H9 (cell line): ENCODE data around the gene A1BG. TPM values are rescaled to one million over a fixed set of nuclear protein-coding genes. Genes with fewer than 3 reads are reported as not detected.

Experiments used
- DNase-seq: peaks from one replicate; pipeline ENCODE4 v3.0.0-alpha.2; 2017
- H2AFZ ChIP-seq: one replicate; pipeline ENCODE4 v1.6.1; 2013; ENCODE audit warnings: mild to moderate bottlenecking, low read length, control low read depth, moderate library complexity
- H2AK5ac ChIP-seq: 2 replicates; pipeline ENCODE4 v1.6.1; 2013; ENCODE audit warnings: low read length, control low read depth, mixed read lengths; ENCODE audit not compliant: insufficient read length
- H2BK120ac ChIP-seq: one replicate; pipeline ENCODE4 v1.6.1; 2013; ENCODE audit warnings: low read depth, mild to moderate bottlenecking, low read length, control low read depth, inconsistent platforms; ENCODE audit not compliant: poor library complexity, severe bottlenecking
- H2BK12ac ChIP-seq: 2 replicates; pipeline ENCODE4 v1.6.1; 2013; ENCODE audit warnings: low read length, control low read depth, mixed read lengths, low read depth; ENCODE audit not compliant: insufficient read length
- H2BK15ac ChIP-seq: 2 replicates; pipeline ENCODE4 v1.6.1; 2013; ENCODE audit warnings: low read depth, low read length, control low read depth
- H2BK20ac ChIP-seq: one replicate; pipeline ENCODE4 v1.6.1; 2013; ENCODE audit warnings: low read depth, mild to moderate bottlenecking, low read length, control low read depth, inconsistent platforms; ENCODE audit not compliant: poor library complexity, severe bottlenecking
- H2BK5ac ChIP-seq: 2 replicates; pipeline ENCODE4 v1.6.1; 2013; ENCODE audit warnings: low read length, control low read depth, mixed read lengths; ENCODE audit not compliant: insufficient read length
- H3K14ac ChIP-seq: 2 replicates; pipeline ENCODE4 v1.6.1; 2013; ENCODE audit warnings: low read length, control low read depth; ENCODE audit not compliant: insufficient read depth
- H3K18ac ChIP-seq: 2 replicates; pipeline ENCODE4 v1.6.1; 2013; ENCODE audit warnings: low read depth, mild to moderate bottlenecking, mixed read lengths, low read length, control low read depth; ENCODE audit not compliant: insufficient read length
- H3K23ac ChIP-seq: 2 replicates; pipeline ENCODE4 v1.6.1; 2013; ENCODE audit warnings: low read length, control low read depth, mixed read lengths, low read depth; ENCODE audit not compliant: insufficient read length
- H3K23me2 ChIP-seq: 2 replicates; pipeline ENCODE4 v1.6.1; 2013; ENCODE audit warnings: low read depth, mild to moderate bottlenecking, mixed read lengths, low read length, control low read depth; ENCODE audit not compliant: insufficient read length, poor library complexity, severe bottlenecking
- H3K27ac ChIP-seq: 2 replicates; pipeline ENCODE4 v1.5.1; 2013; ENCODE audit warnings: low read length, control low read depth, mixed read lengths, low read depth; ENCODE audit not compliant: insufficient read length
- H3K27me3 ChIP-seq: 2 replicates; pipeline ENCODE4 v1.6.1; 2013; ENCODE audit warnings: low read length, control low read depth, inconsistent platforms; ENCODE audit not compliant: insufficient read depth
- H3K4ac ChIP-seq: 2 replicates; pipeline ENCODE4 v1.6.1; 2013; ENCODE audit warnings: low read depth, mild to moderate bottlenecking, control low read depth, inconsistent platforms, low read length, moderate library complexity
- H3K4me1 ChIP-seq: 2 replicates; pipeline ENCODE4 v1.6.1; 2013; ENCODE audit warnings: low read length, control low read depth, inconsistent platforms; ENCODE audit not compliant: insufficient read depth
- H3K4me2 ChIP-seq: 2 replicates; pipeline ENCODE4 v1.6.1; 2013; ENCODE audit warnings: low read length, control low read depth, mixed read lengths; ENCODE audit not compliant: insufficient read length, insufficient read depth
- H3K56ac ChIP-seq: 2 replicates; pipeline ENCODE4 v1.6.1; 2013; ENCODE audit warnings: low read depth, mild to moderate bottlenecking, mixed read lengths, low read length, control low read depth; ENCODE audit not compliant: insufficient read length
- H3K79me1 ChIP-seq: 2 replicates; pipeline ENCODE4 v1.6.1; 2013; ENCODE audit warnings: low read depth, mild to moderate bottlenecking, moderate library complexity, low read length, control low read depth, inconsistent platforms; ENCODE audit not compliant: insufficient read depth, poor library complexity, severe bottlenecking
- H3K79me2 ChIP-seq: 2 replicates; pipeline ENCODE4 v1.6.1; 2013; ENCODE audit warnings: low read length, control low read depth, inconsistent platforms; ENCODE audit not compliant: insufficient read depth
- H3K9ac ChIP-seq: 2 replicates; pipeline ENCODE4 v1.6.1; 2013; ENCODE audit warnings: low read length, control low read depth, mixed read lengths; ENCODE audit not compliant: insufficient read length; ENCODE audit errors: extremely low read depth
- H3K9me3 ChIP-seq: one replicate; pipeline ENCODE4 v1.6.1; 2013; ENCODE audit warnings: low read depth, low read length, inconsistent platforms; ENCODE audit not compliant: control insufficient read depth
- H3T11ph ChIP-seq: one replicate; pipeline ENCODE4 v1.6.1; 2013; ENCODE audit warnings: mild to moderate bottlenecking, low read length, control low read depth, inconsistent platforms
- H4K20me1 ChIP-seq: one replicate; pipeline ENCODE4 v1.6.1; 2013; ENCODE audit not compliant: control insufficient read depth, insufficient read length, insufficient read depth
- H4K5ac ChIP-seq: 2 replicates; pipeline ENCODE4 v1.6.1; 2013; ENCODE audit warnings: low read depth, mild to moderate bottlenecking, mixed read lengths, low read length, control low read depth; ENCODE audit not compliant: insufficient read length
- H4K8ac ChIP-seq: replicated peaks from 2 replicates; pipeline ENCODE4 v1.6.1; 2013; ENCODE audit warnings: low read length, control low read depth, mixed read lengths, low read depth; ENCODE audit not compliant: insufficient read length
- H4K91ac ChIP-seq: 2 replicates; pipeline ENCODE4 v1.6.1; 2013; ENCODE audit warnings: low read depth, mild to moderate bottlenecking, moderate library complexity, mixed read lengths, low read length, control low read depth; ENCODE audit not compliant: insufficient read length
- H3K27ac Mint-ChIP-seq, 3 experiments: 2 replicates in 2 of 3; 3 replicates in 1 of 3; pipeline ENCODE4 v1.8.0; 2020 to 2021; ENCODE audit warnings: mixed read lengths in 3 of 3, mild to moderate bottlenecking in 1 of 3, moderate library complexity in 1 of 3
- H3K27me3 Mint-ChIP-seq: 2 replicates; pipeline ENCODE4 v1.8.0; 2021; ENCODE audit warnings: low read depth, mild to moderate bottlenecking, moderate library complexity, mixed read lengths
- H3K36me3 Mint-ChIP-seq, 3 experiments: 2 replicates in 2 of 3; 3 replicates in 1 of 3; pipeline ENCODE4 v1.8.0; 2020 to 2021; ENCODE audit warnings: low read depth in 3 of 3, mixed read lengths in 3 of 3; ENCODE audit not compliant: insufficient read depth in 1 of 3
- H3K4me1 Mint-ChIP-seq, 2 experiments: 2 replicates each; pipeline ENCODE4 v1.8.0; 2020; ENCODE audit warnings: mixed read lengths in 2 of 2
- H3K4me3 Mint-ChIP-seq, 2 experiments: 2 replicates in 1 of 2; 3 replicates in 1 of 2; pipeline ENCODE4 v1.8.0; 2020 to 2021; ENCODE audit warnings: mild to moderate bottlenecking in 2 of 2, mixed read lengths in 2 of 2, moderate library complexity in 1 of 2
- H3K9me3 Mint-ChIP-seq, 2 experiments: 2 replicates in 1 of 2; 3 replicates in 1 of 2; pipeline ENCODE4 v1.8.0; 2020; ENCODE audit warnings: mild to moderate bottlenecking in 2 of 2, mixed read lengths in 2 of 2, moderate library complexity in 1 of 2
- WGBS: extraction: QIAGEN DNeasy Blood & Tissue Kit; methylation state at CpG from one replicate; pipeline ENCODE4 v1.1.7; 2013; ENCODE audit warnings: missing lambda C conversion rate, low lambda C conversion rate, mixed read lengths; ENCODE audit not compliant: insufficient read length; ENCODE audit errors: extremely low coverage; 5-methylcytosine and 5-hydroxymethylcytosine counted together
- total RNA-seq: library from RNA; stranded (reverse); gene quantifications from 2 replicates; pipeline ENCODE4 v1.2.1, GENCODE V29; 2021
- TF ChIP-seq, protein P1 (sequence below): fragments of 200-600 bp; sonication (generic); conservative IDR thresholded peaks from 3 replicates; pipeline ENCODE4 v1.8.0; 2021; ENCODE audit warnings: antibody characterized with exemption, mild to moderate bottlenecking

Gene A1BG
- total RNA-seq, 1 experiment from 2014 or later = 17.4 TPM

DNA sequence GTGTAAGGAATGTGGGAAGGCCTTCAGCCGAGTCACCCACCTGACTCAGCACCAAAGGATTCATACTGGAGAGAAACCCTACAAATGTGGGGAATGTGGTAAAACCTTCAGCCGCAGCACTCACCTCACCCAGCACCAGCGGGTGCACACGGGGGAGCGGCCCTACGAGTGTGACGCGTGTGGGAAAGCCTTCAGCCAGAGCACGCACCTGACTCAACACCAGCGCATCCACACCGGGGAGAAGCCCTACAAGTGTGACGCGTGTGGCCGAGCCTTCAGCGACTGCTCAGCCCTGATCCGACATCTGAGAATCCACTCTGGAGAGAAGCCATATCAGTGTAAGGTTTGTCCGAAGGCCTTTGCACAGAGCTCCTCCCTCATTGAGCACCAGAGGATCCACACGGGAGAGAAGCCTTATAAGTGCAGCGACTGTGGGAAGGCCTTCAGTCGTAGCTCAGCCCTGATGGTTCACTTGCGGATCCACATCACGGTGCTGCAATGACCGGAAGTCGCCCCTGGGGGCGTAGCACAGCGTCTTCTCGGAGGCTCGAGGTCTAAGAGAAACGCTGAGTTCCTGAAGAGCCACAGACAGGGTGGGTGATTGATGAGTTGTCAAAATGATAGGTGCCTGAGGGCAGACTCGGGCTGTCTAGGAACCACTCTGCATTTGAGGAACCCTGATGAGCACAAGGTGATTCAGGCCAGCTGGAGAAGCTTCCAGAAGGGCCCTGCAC is 14.3 kb downstream of the A1BG start:
- DNase-seq = peak; percentile 66
- no peak overlapping the region for H4K5ac ChIP-seq
- H3K18ac ChIP-seq = no peak overlapping the region
- H2BK12ac ChIP-seq = no peak overlapping the region
- no peak overlapping the region for H3K4me2 ChIP-seq
- no peaks in the 10 kb centered on the region for H3K27me3 ChIP-seq
- H3T11ph ChIP-seq = no peak overlapping the region
- no peak overlapping the region for H3K9ac ChIP-seq
- H3K4me1 ChIP-seq = no peaks in the 10 kb centered on the region
- no peaks in the 10 kb centered on the region for H3K9me3 ChIP-seq
- H3K27me3 Mint-ChIP-seq = no peaks in the 10 kb centered on the region
- no peak overlapping the region for H2BK5ac ChIP-seq
- no peaks in the 10 kb centered on the region for H4K20me1 ChIP-seq
- H3K27ac Mint-ChIP-seq = no peak overlapping the region
- no peak overlapping the region for H3K4me3 Mint-ChIP-seq
- H3K79me1 ChIP-seq = no peaks in the 10 kb centered on the region
- no peak overlapping the region for H2AK5ac ChIP-seq
- H3K23ac ChIP-seq = no peak overlapping the region
- no peak overlapping the region for H2BK120ac ChIP-seq
- no peaks in the 10 kb centered on the region for H3K23me2 ChIP-seq
- H2AFZ ChIP-seq = no peak overlapping the region
- H3K4me1 Mint-ChIP-seq = no peaks in the 10 kb centered on the region
- no peak overlapping the region for H4K8ac ChIP-seq
- H3K4ac ChIP-seq = no peak overlapping the region
- H3K14ac ChIP-seq = no peak overlapping the region
- WGBS = no CpG with 5 or more reads among the region's 30 CpGs
- H2BK15ac ChIP-seq = no peak overlapping the region
- H3K27ac ChIP-seq = no peak overlapping the region
- H3K79me2 ChIP-seq = no peaks in the 10 kb centered on the region
- no peak overlapping the region for H2BK20ac ChIP-seq
- no peak overlapping the region for H4K91ac ChIP-seq
- H3K56ac ChIP-seq = no peak overlapping the region
- no peaks in the 10 kb centered on the region; a peak in 1 of 5 replicates for H3K9me3 Mint-ChIP-seq
- TF ChIP-seq, protein P1, sequence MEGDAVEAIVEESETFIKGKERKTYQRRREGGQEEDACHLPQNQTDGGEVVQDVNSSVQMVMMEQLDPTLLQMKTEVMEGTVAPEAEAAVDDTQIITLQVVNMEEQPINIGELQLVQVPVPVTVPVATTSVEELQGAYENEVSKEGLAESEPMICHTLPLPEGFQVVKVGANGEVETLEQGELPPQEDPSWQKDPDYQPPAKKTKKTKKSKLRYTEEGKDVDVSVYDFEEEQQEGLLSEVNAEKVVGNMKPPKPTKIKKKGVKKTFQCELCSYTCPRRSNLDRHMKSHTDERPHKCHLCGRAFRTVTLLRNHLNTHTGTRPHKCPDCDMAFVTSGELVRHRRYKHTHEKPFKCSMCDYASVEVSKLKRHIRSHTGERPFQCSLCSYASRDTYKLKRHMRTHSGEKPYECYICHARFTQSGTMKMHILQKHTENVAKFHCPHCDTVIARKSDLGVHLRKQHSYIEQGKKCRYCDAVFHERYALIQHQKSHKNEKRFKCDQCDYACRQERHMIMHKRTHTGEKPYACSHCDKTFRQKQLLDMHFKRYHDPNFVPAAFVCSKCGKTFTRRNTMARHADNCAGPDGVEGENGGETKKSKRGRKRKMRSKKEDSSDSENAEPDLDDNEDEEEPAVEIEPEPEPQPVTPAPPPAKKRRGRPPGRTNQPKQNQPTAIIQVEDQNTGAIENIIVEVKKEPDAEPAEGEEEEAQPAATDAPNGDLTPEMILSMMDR = peak; percentile 63
- H3K36me3 Mint-ChIP-seq = peaks cover 14 to 34% (median 24%) of the 10 kb centered on the region in 3 experiments; a peak in 6 of 7 replicates
